Lower leg skin (tissue), 4 donors: ENCODE data around the gene SLC13A5. TPM values are rescaled to one million over a fixed set of nuclear protein-coding genes. Genes with fewer than 3 reads are reported as not detected.
"Not testable (repeated sequence)": the region's sequence is repeated elsewhere in the genome, so short reads cannot be mapped to it uniquely, and the experiment has no call there.

ENCODE experiments used
- DNase-seq, 2 donors: peaks; one replicate each; pipeline ENCODE4 v3.0.0-alpha.2; 2019; ENCODE audit warnings: low spot score in 2 of 2
- H3K4me3 ChIP-seq: fragments of 200-600 bp; sonication (generic); 2 replicates; pipeline ENCODE4 v1.5.1; 2017; ENCODE audit warnings: mild to moderate bottlenecking, low read depth; ENCODE audit not compliant: poor library complexity, severe bottlenecking
- POLR2A ChIP-seq, 2 donors: fragments of 450-650 bp; IDR thresholded peaks; one replicate each; pipeline ENCODE4 v1.6.1; 2016 to 2017; ENCODE audit warnings: antibody characterized with exemption in 2 of 2, mild to moderate bottlenecking in 1 of 2, moderate library complexity in 1 of 2
- whole genome bisulfite sequencing, 2 donors: methylation state at CpG; one replicate each; pipeline ENCODE4 v1.1.5; 2018; 5-methylcytosine and 5-hydroxymethylcytosine counted together
- intact Hi-C: fragments of 100-400 bp; cut with DNase I; formaldehyde crosslinking; loops from one replicate; pipeline ENCODE4 v1.15.0; 2023; ENCODE audit warnings: low total_unique reads
- total RNA-seq, 4 donors: library from RNA; depleted of rRNA; stranded (reverse); fragments of >200 nt; gene quantifications; one replicate each; pipeline ENCODE4 v1.1.0, GENCODE V29; 2016
- TF ChIP-seq, protein P1 (sequence below), 3 donors: fragments of 450-650 bp; IDR thresholded peaks; one replicate each; pipeline ENCODE4 v1.5.1; 2016; ENCODE audit warnings: antibody characterized with exemption in 3 of 3, mild to moderate bottlenecking in 3 of 3, moderate library complexity in 2 of 3

Gene SLC13A5
- total RNA-seq, 4 donors from 2014 or later: not detected

DNA sequence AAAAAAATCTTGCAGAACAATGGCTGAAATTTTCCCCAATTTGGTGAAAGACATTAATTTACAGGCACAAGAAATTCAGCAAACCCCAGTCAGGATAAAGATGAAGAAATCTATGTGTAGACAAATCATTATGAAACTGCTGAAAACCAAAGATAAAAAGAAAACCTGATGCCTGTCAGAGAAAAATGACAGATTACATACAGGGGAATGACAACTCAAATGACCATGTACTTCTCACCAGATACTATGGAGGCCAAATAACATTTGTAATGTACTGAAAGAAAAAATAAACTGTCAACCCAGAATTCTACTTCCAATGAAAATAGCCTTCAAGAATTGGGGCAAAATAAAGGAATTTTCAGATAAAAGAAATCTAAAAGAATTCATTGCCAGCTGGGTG, 35.4 kb upstream of the SLC13A5 start:
- DNase-seq: no peak
- TF ChIP-seq, protein P1, sequence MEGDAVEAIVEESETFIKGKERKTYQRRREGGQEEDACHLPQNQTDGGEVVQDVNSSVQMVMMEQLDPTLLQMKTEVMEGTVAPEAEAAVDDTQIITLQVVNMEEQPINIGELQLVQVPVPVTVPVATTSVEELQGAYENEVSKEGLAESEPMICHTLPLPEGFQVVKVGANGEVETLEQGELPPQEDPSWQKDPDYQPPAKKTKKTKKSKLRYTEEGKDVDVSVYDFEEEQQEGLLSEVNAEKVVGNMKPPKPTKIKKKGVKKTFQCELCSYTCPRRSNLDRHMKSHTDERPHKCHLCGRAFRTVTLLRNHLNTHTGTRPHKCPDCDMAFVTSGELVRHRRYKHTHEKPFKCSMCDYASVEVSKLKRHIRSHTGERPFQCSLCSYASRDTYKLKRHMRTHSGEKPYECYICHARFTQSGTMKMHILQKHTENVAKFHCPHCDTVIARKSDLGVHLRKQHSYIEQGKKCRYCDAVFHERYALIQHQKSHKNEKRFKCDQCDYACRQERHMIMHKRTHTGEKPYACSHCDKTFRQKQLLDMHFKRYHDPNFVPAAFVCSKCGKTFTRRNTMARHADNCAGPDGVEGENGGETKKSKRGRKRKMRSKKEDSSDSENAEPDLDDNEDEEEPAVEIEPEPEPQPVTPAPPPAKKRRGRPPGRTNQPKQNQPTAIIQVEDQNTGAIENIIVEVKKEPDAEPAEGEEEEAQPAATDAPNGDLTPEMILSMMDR (IDR thresholded peaks at IDR 0.05): no peak
- no peak for TF ChIP-seq POLR2A (IDR thresholded peaks at IDR 0.05)
- H3K4me3 ChIP-seq: no peak overlapping the region
- intact Hi-C loops: no loop called here

DNA sequence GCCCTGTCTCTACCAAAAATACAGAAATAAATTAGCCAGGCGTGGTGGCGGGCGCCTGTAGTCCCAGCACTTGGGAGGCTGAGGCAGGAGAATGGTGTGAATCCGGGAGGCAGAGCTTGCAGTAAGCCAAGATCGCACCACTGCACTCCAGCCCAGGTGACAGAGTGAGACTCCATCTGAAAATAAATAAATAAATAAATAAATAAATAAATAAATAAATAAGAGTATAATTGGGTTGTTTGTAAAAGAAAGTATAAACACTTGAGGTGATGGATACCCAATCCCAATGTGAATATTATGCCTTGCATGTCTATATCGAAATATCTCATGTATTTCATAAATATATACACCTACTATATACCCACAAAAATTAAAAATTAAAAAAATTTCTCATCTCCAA, 33.5 kb upstream of the SLC13A5 start:
- WGBS, 2 donors: 93 to 95% methylated on average over 6 of the region's 6 CpGs
- H3K4me3 ChIP-seq, intact Hi-C loops, DNase-seq: not testable (repeated sequence)

DNA sequence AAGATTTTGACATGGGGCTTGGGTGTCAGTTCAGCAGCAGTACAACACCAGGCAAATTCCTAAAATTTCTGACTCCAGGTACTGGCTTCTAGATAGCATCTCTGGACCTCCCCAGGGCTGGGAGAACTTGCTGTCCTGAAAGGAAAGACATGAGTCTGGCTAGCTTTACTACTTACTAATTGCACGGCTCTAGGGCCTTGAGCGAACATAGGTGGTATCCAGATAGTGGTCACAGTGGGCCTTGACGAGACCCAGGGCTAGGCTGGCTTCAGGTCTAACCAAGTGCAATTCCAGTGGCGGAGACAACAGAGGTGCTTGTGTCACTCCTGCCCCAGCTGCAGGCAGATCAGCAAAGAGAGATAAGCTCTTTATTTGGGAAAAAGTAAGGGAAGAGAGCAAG, 16.4 kb upstream of the SLC13A5 start:
- intact Hi-C loops: no loop called here
- TF ChIP-seq, protein P1 (IDR thresholded peaks at IDR 0.05): no peak
- no peak for TF ChIP-seq POLR2A (IDR thresholded peaks at IDR 0.05)
- 74 to 85% methylated on average over 4 of the region's 4 CpGs for WGBS, 2 donors
- no peak for DNase-seq
- no peak overlapping the region for H3K4me3 ChIP-seq

DNA sequence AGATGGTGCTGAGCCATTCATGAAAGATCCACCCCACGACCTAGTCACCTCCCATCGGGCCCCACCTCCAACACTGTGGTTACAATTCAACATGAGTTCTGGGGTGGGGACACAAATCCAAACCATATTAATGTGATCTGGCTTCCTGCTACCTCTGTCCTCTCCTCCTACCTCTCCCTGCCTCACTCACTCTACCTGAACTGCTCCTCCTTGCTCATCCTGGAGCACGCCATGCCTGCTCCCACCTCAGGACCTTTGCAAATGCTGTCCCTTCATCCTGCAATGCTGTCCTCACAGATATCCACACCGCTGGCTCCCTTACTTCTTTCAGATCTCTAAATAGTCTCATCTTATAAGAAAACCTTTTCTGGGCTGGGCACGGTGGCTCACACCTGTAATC, 10.8 kb upstream of the SLC13A5 start:
- no peak overlapping the region for H3K4me3 ChIP-seq
- no peak for DNase-seq
- intact Hi-C loops: no loop called here
- WGBS, 2 donors: 85 to 97% methylated on average over 5 of the region's 5 CpGs
- TF ChIP-seq POLR2A (IDR thresholded peaks at IDR 0.05): no peak
- TF ChIP-seq, protein P1 (IDR thresholded peaks at IDR 0.05): no peak

DNA sequence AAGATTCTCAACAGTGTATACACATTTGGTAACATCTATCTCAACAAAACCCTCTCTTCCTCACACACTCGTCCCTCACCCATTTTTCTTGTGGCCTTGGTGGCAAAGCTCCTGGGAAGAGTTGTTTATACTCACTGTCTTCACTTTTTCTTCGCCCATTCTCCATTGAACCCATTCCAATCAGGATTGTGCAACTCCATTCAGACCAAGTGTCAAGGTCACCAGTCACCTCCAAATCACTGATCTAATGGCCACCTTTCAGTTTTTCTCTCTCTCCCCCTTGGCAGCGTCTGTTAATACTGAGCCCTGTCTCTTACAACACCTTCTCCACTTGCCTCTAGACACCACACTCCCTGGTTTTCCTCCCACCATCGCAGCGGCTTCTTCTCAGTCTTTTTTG, 8.6 kb upstream of the SLC13A5 start:
- intact Hi-C loops: no loop called here

DNA sequence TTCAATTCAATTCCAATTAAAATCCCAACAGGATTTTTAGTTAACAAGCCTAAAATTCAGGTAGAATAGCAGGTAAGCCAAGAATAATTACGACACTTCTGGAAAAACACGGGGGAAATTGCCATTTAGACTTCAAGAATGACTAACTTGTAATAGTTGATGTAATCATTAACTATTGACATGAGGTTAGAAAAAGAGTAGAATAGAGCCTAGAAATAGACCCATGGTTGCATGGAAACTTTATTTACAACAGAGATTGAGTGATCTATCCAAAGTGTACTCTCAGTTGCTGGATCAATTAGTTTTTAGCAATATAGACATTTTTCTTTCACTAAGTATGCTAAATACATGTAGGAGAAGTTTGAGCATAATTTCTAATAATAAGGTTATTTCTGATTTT, 3.6 kb upstream of the SLC13A5 start:
- TF ChIP-seq, protein P1 (IDR thresholded peaks at IDR 0.05): no peak
- TF ChIP-seq POLR2A (IDR thresholded peaks at IDR 0.05): no peak
- WGBS, 2 donors: 64 to 65% methylated on average over 2 of the region's 2 CpGs
- H3K4me3 ChIP-seq: no peak overlapping the region
- intact Hi-C loops: no loop called here
- DNase-seq: no peak

More for the DNA sequence above, 8.6 kb upstream of the SLC13A5 start:
- TF ChIP-seq, protein P1 (IDR thresholded peaks at IDR 0.05): no peak
- no peak for TF ChIP-seq POLR2A (IDR thresholded peaks at IDR 0.05)
- no peak overlapping the region for H3K4me3 ChIP-seq
- WGBS, 2 donors: 77 to 86% methylated on average over 5 of the region's 5 CpGs
- DNase-seq: no peak
